SK-N-SH (cell line): ENCODE data around the gene MCF2L. TPM values are rescaled to one million over a fixed set of nuclear protein-coding genes. Genes with fewer than 3 reads are reported as not detected.

Experiments
- CTCF ChIA-PET: fragments of 300-600, 350-600 bp; formaldehyde crosslinking; extraction: SDS; loops from one replicate; lab custom pipeline; 2021; lab: Yijun Ruan, JAX
- POLR2A ChIA-PET: fragments of 350-600 bp; sonication (Branson Sonifier 250); formaldehyde crosslinking; extraction: SDS; loops from one replicate; lab custom pipeline; 2020; ENCODE audit warnings: antibody characterized with exemption, inconsistent platforms; lab: Yijun Ruan, JAX
- DNase-seq: peaks from one replicate; pipeline ENCODE4 v3.0.0; 2012
- H2AFZ ChIP-seq: fragments of 200-600 bp; sonication (generic); 2 replicates; pipeline ENCODE4 v1.8.1; 2016; ENCODE audit warnings: antibody characterized with exemption, mild to moderate bottlenecking, low read depth
- H3F3A ChIP-seq: fragments of 200-600 bp; sonication (generic); replicated peaks from 2 replicates; pipeline ENCODE3; 2016; ENCODE audit warnings: antibody characterized with exemption, mild to moderate bottlenecking; ENCODE audit not compliant: insufficient read depth
- H3K27ac ChIP-seq, 2 experiments: fragments of 200-500 bp in 1 of 2; fragments of 200-600 bp in 1 of 2; sonication (Bioruptor generic) in 1 of 2; sonication (generic), shearing (Covaris generic) in 1 of 2; 2 replicates each; pipeline versions ENCODE4 v1.5.1 to v1.6.1; 2014 to 2016; ENCODE audit warnings: low read depth in 2 of 2, inconsistent platforms in 1 of 2, low read length in 1 of 2, mild to moderate bottlenecking in 1 of 2, mixed read lengths in 1 of 2
- H3K27me3 ChIP-seq: fragments of 200-600 bp; sonication (generic), shearing (Covaris generic); 2 replicates; pipeline ENCODE4 v1.6.1; 2016; ENCODE audit warnings: mixed run types; ENCODE audit not compliant: insufficient read depth
- H3K36me3 ChIP-seq, 2 experiments: fragments of 200-500 bp in 1 of 2; fragments of 200-600 bp in 1 of 2; sonication (Bioruptor generic) in 1 of 2; sonication (generic) in 1 of 2; replicated peaks in 1 of 2; 2 replicates each; pipeline versions ENCODE3 to v1.5.1; 2014 to 2016; ENCODE audit warnings: low read length in 1 of 2, mild to moderate bottlenecking in 1 of 2; ENCODE audit not compliant: insufficient read depth in 2 of 2, control insufficient read depth in 1 of 2
- H3K4me1 ChIP-seq, 2 experiments: fragments of 200-500 bp in 1 of 2; fragments of 200-600 bp in 1 of 2; sonication (Bioruptor generic) in 1 of 2; sonication (generic), shearing (Covaris generic) in 1 of 2; 2 replicates each; pipeline versions ENCODE4 v1.5.1 to v1.6.1; 2014 to 2016; ENCODE audit warnings: low read depth in 1 of 2, low read length in 1 of 2, mixed run types in 1 of 2; ENCODE audit not compliant: insufficient read depth in 2 of 2, control insufficient read depth in 1 of 2
- H3K4me2 ChIP-seq: fragments of 200-600 bp; sonication (generic), shearing (Covaris generic); 2 replicates; pipeline ENCODE4 v1.6.1; 2017; ENCODE audit warnings: mixed run types
- H3K4me3 ChIP-seq, 2 experiments: fragments of 200-500 bp in 1 of 2; fragments of 200-600 bp in 1 of 2; sonication (Bioruptor generic) in 1 of 2; sonication (generic), shearing (Covaris generic) in 1 of 2; 2 replicates each; pipeline versions ENCODE4 v1.5.1 to v1.8.1; 2014 to 2016; ENCODE audit warnings: low read depth in 2 of 2, inconsistent platforms in 1 of 2, low read length in 1 of 2, mild to moderate bottlenecking in 1 of 2, mixed read lengths in 1 of 2, moderate library complexity in 1 of 2
- H3K79me2 ChIP-seq: fragments of 200-600 bp; sonication (generic); 2 replicates; pipeline ENCODE4 v1.8.1; 2017; ENCODE audit warnings: mild to moderate bottlenecking; ENCODE audit not compliant: insufficient read depth
- H3K9ac ChIP-seq: fragments of 200-600 bp; sonication (generic); 2 replicates; pipeline ENCODE4 v1.6.1; 2017; ENCODE audit warnings: mixed run types
- H3K9me2 ChIP-seq: fragments of 200-600 bp; sonication (generic); 2 replicates; pipeline ENCODE4 v1.6.1; 2017; ENCODE audit warnings: mixed run types
- H3K9me3 ChIP-seq: fragments of 200-600 bp; sonication (generic); 2 replicates; pipeline ENCODE4 v1.6.1; 2017; ENCODE audit warnings: mixed run types, mild to moderate bottlenecking, moderate library complexity
- H4K20me1 ChIP-seq: fragments of 200-600 bp; sonication (generic); 2 replicates; pipeline ENCODE4 v1.6.1; 2017; ENCODE audit warnings: mild to moderate bottlenecking, mixed run types; ENCODE audit not compliant: insufficient read depth
- EZH2phosphoT487 ChIP-seq: fragments of 200-600 bp; sonication (generic); IDR thresholded peaks from 2 replicates; pipeline ENCODE4 v1.6.1; 2017; ENCODE audit warnings: low read depth, mixed run types, mild to moderate bottlenecking, antibody characterized with exemption, moderate library complexity, borderline replicate concordance
- FOSL2 ChIP-seq: IDR thresholded peaks from 2 replicates; pipeline ENCODE4 v1.4.0; 2012; ENCODE audit warnings: low read depth, mild to moderate bottlenecking, moderate library complexity, borderline replicate concordance
- FOXJ3 ChIP-seq: sonication (generic); formaldehyde crosslinking; IDR thresholded peaks from 2 replicates; pipeline ENCODE4 v1.5.1; 2020; ENCODE audit warnings: mild to moderate bottlenecking, missing genetic modification reagents
- FOXM1 ChIP-seq: IDR thresholded peaks from 2 replicates; pipeline ENCODE4 v1.4.0; 2012; ENCODE audit warnings: low read depth, mild to moderate bottlenecking
- GABPA ChIP-seq: IDR thresholded peaks from 2 replicates; pipeline ENCODE4 v1.4.0; 2012; ENCODE audit warnings: low read depth, mild to moderate bottlenecking
- NFIC ChIP-seq: IDR thresholded peaks from 2 replicates; pipeline ENCODE4 v1.4.0; 2012; ENCODE audit warnings: borderline replicate concordance
- NRF1 ChIP-seq: IDR thresholded peaks from 2 replicates; pipeline ENCODE4 v1.6.1; 2012; ENCODE audit warnings: low read depth, mild to moderate bottlenecking, low read length
- POLR2AphosphoS5 ChIP-seq: IDR thresholded peaks from 2 replicates; pipeline ENCODE4 v1.6.1; 2012; ENCODE audit warnings: low read depth, low read length
- RFX5 ChIP-seq: IDR thresholded peaks from 2 replicates; pipeline ENCODE4 v1.6.1; 2012; ENCODE audit warnings: mild to moderate bottlenecking, improper control_type of control experiment, low read length
- RXRA ChIP-seq: IDR thresholded peaks from 2 replicates; pipeline ENCODE4 v1.4.0; 2012; ENCODE audit warnings: low read depth, mild to moderate bottlenecking, borderline replicate concordance
- SMC3 ChIP-seq: IDR thresholded peaks from 2 replicates; pipeline ENCODE4 v1.6.1; 2012; ENCODE audit warnings: low read depth, low read length, improper control_type of control experiment
- TEAD4 ChIP-seq: IDR thresholded peaks from 2 replicates; pipeline ENCODE4 v1.4.0; 2012; ENCODE audit warnings: mild to moderate bottlenecking, borderline replicate concordance; ENCODE audit not compliant: insufficient read depth
- YY1 ChIP-seq: IDR thresholded peaks from 2 replicates; pipeline ENCODE4 v1.4.0; 2012; ENCODE audit warnings: low read depth, mild to moderate bottlenecking
- WGBS: methylation state at CpG from one replicate; pipeline ENCODE4 v1.1.6; 2017; ENCODE audit warnings: low lambda C conversion rate; 5-methylcytosine and 5-hydroxymethylcytosine counted together
- polyA plus RNA-seq, 3 experiments: library from polyadenylated mRNA; depleted of rRNA; stranded (reverse); fragments of >200 nt; gene quantifications; 2 replicates each; pipeline ENCODE4 v1.2.3, GENCODE V29; 2012
- TF ChIP-seq, protein P1 (sequence below): IDR thresholded peaks from 2 replicates; pipeline ENCODE4 v1.4.0; 2012; ENCODE audit warnings: low read depth, borderline replicate concordance
- TF ChIP-seq, protein P2 (sequence below): IDR thresholded peaks from 2 replicates; pipeline ENCODE4 v1.6.1; 2012; ENCODE audit warnings: mild to moderate bottlenecking, low read depth, low read length, moderate library complexity
- TF ChIP-seq, protein P3 (sequence below): fragments of 200-600 bp; sonication (generic); IDR thresholded peaks from 2 replicates; pipeline ENCODE4 v1.6.1; 2017; ENCODE audit warnings: antibody characterized with exemption, mild to moderate bottlenecking, moderate library complexity

MCF2L gene
- polyA plus RNA-seq, 1 of the 3 experiments (the other 2 are of a cell fraction): 0.56 TPM

DNA sequence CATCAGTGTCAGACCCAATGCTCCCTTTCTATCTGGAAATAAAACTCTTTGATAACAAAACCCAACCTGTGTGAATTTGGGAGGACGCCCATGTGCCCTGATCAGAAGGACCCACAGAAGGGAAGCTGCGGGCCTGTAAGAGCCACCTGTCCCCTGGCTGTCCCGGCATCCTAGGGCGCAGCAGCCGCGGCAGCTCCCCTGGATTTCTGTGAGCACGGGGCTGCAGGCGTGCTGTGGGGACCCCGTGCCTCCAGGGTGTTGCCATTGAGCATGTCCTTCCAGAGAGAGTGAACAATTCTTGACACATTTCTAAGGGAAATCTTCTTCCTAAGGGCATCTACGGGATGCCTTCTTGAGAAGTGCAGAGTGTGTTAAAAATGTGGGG is 60.0 kb downstream of the MCF2L start:
- no peak overlapping the region for H2AFZ ChIP-seq
- no peaks in the 10 kb centered on the region for H3K9me2 ChIP-seq
- peaks cover 0 to 20% of the 10 kb centered on the region in 2 experiments; a peak in 1 of 4 replicates for H3K4me1 ChIP-seq
- ChIA-PET CTCF (interaction anchor here (0.6 to 8.4 kb wide), 39 partner anchors 8 to 843 kb away, joined by 3 to 150 read pairs (median 8); partner anchors contain the start of gene MCF2L), POLR2A (interaction anchor here (1.2 kb wide), 1 partner anchor 86 kb away, joined by 4 read pairs; no protein-coding TSS in a partner anchor)
- no peak for TF ChIP-seq RFX5
- TF ChIP-seq TEAD4: no peak
- TF ChIP-seq EZH2phosphoT487: no peak
- TF ChIP-seq, protein P1, sequence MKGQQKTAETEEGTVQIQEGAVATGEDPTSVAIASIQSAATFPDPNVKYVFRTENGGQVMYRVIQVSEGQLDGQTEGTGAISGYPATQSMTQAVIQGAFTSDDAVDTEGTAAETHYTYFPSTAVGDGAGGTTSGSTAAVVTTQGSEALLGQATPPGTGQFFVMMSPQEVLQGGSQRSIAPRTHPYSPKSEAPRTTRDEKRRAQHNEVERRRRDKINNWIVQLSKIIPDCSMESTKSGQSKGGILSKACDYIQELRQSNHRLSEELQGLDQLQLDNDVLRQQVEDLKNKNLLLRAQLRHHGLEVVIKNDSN: no peak
- no peak for TF ChIP-seq YY1
- TF ChIP-seq POLR2AphosphoS5: no peak
- TF ChIP-seq, protein P2, sequence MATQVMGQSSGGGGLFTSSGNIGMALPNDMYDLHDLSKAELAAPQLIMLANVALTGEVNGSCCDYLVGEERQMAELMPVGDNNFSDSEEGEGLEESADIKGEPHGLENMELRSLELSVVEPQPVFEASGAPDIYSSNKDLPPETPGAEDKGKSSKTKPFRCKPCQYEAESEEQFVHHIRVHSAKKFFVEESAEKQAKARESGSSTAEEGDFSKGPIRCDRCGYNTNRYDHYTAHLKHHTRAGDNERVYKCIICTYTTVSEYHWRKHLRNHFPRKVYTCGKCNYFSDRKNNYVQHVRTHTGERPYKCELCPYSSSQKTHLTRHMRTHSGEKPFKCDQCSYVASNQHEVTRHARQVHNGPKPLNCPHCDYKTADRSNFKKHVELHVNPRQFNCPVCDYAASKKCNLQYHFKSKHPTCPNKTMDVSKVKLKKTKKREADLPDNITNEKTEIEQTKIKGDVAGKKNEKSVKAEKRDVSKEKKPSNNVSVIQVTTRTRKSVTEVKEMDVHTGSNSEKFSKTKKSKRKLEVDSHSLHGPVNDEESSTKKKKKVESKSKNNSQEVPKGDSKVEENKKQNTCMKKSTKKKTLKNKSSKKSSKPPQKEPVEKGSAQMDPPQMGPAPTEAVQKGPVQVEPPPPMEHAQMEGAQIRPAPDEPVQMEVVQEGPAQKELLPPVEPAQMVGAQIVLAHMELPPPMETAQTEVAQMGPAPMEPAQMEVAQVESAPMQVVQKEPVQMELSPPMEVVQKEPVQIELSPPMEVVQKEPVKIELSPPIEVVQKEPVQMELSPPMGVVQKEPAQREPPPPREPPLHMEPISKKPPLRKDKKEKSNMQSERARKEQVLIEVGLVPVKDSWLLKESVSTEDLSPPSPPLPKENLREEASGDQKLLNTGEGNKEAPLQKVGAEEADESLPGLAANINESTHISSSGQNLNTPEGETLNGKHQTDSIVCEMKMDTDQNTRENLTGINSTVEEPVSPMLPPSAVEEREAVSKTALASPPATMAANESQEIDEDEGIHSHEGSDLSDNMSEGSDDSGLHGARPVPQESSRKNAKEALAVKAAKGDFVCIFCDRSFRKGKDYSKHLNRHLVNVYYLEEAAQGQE: no peak
- no peak for TF ChIP-seq FOSL2
- no peak for TF ChIP-seq FOXM1
- no peak for TF ChIP-seq NRF1
- TF ChIP-seq FOXJ3 (CRISPR knock-in tag): no peak
- no peak for TF ChIP-seq NFIC
- TF ChIP-seq RXRA: no peak
- TF ChIP-seq, protein P3, sequence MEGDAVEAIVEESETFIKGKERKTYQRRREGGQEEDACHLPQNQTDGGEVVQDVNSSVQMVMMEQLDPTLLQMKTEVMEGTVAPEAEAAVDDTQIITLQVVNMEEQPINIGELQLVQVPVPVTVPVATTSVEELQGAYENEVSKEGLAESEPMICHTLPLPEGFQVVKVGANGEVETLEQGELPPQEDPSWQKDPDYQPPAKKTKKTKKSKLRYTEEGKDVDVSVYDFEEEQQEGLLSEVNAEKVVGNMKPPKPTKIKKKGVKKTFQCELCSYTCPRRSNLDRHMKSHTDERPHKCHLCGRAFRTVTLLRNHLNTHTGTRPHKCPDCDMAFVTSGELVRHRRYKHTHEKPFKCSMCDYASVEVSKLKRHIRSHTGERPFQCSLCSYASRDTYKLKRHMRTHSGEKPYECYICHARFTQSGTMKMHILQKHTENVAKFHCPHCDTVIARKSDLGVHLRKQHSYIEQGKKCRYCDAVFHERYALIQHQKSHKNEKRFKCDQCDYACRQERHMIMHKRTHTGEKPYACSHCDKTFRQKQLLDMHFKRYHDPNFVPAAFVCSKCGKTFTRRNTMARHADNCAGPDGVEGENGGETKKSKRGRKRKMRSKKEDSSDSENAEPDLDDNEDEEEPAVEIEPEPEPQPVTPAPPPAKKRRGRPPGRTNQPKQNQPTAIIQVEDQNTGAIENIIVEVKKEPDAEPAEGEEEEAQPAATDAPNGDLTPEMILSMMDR: no peak
- no peak for TF ChIP-seq SMC3
- TF ChIP-seq GABPA: no peak
- no peaks in the 10 kb centered on the region for H4K20me1 ChIP-seq
- H3K4me3 ChIP-seq: no peak overlapping the region
- H3K4me2 ChIP-seq: no peak overlapping the region
- H3K27ac ChIP-seq: no peak overlapping the region
- no peaks in the 10 kb centered on the region for H3K36me3 ChIP-seq
- H3K9ac ChIP-seq: no peak overlapping the region
- H3K27me3 ChIP-seq: peaks cover 4% of the 10 kb centered on the region; the same call in 1 of the 2 replicates
- no peaks in the 10 kb centered on the region for H3F3A ChIP-seq
- H3K79me2 ChIP-seq: no peaks in the 10 kb centered on the region
- no peaks in the 10 kb centered on the region for H3K9me3 ChIP-seq
- 37% methylated on average over 6 of the region's 10 CpGs for WGBS
- DNase-seq: no peak
